ENCODE data around the gene USP26.

DNA sequence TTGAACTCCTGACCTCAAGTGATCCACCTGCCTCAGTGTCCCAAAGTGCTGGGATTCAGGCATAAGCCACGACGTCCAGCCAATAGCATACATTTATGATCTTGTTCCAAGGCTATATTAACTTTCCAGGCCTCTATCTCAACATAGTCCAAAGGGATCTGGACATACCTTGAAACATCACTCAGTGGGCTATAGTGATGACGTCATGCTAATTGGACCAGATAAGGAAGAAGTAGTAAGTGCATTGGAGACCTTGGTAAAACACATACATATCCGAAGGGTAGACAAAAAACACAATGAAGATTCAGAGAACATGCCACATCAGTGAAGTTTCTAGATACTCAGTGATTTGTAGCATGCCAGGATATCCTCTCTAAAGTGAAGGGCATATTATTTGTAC is 37.4 kb upstream of the USP26 start:
- TF ChIP-seq, protein P1, sequence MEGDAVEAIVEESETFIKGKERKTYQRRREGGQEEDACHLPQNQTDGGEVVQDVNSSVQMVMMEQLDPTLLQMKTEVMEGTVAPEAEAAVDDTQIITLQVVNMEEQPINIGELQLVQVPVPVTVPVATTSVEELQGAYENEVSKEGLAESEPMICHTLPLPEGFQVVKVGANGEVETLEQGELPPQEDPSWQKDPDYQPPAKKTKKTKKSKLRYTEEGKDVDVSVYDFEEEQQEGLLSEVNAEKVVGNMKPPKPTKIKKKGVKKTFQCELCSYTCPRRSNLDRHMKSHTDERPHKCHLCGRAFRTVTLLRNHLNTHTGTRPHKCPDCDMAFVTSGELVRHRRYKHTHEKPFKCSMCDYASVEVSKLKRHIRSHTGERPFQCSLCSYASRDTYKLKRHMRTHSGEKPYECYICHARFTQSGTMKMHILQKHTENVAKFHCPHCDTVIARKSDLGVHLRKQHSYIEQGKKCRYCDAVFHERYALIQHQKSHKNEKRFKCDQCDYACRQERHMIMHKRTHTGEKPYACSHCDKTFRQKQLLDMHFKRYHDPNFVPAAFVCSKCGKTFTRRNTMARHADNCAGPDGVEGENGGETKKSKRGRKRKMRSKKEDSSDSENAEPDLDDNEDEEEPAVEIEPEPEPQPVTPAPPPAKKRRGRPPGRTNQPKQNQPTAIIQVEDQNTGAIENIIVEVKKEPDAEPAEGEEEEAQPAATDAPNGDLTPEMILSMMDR (conservative IDR thresholded peaks at IDR 0.05; ENCODE audit: low read length), result no peak
- no peak for TF ChIP-seq EZH2phosphoT487 (IDR thresholded peaks at IDR 0.05; ENCODE audit: borderline replicate concordance, low read depth, low read length)

Measured in OCI-LY7 (cell line).